Measurements from ENCODE around the gene PVALEF.

The PVALEF gene

GRCh38 chr17:81165246-81166032, at the start of gene PVALEF:
Gene PVALEF (plus strand): TSS chr17:81165507. CDS start chr17:81181227, 15,720 bp downstream.
- DNase-seq, result no peak

GRCh38 chr17:81115749-81116464, 49.4 kb upstream of the PVALEF start:
- DNase-seq, result no peak

GRCh38 chr17:81116704-81117103, 48.6 kb upstream of the PVALEF start:
- no peak for DNase-seq

- no peak for DNase-seq
Observed at GRCh38 chr17:81117672-81118198, 47.6 kb upstream of the PVALEF start.

- DNase-seq, result no peak
Observed at GRCh38 chr17:81118308-81119221, 46.7 kb upstream of the PVALEF start.

- peak; percentile 96 for DNase-seq
Observed at GRCh38 chr17:81119223-81120148, 45.8 kb upstream of the PVALEF start.

- peak; percentile 21 for DNase-seq
Observed at GRCh38 chr17:81120149-81120484, 45.2 kb upstream of the PVALEF start.

GRCh38 chr17:81120695-81121621, 44.3 kb upstream of the PVALEF start:
- no peak for DNase-seq

DNA sequence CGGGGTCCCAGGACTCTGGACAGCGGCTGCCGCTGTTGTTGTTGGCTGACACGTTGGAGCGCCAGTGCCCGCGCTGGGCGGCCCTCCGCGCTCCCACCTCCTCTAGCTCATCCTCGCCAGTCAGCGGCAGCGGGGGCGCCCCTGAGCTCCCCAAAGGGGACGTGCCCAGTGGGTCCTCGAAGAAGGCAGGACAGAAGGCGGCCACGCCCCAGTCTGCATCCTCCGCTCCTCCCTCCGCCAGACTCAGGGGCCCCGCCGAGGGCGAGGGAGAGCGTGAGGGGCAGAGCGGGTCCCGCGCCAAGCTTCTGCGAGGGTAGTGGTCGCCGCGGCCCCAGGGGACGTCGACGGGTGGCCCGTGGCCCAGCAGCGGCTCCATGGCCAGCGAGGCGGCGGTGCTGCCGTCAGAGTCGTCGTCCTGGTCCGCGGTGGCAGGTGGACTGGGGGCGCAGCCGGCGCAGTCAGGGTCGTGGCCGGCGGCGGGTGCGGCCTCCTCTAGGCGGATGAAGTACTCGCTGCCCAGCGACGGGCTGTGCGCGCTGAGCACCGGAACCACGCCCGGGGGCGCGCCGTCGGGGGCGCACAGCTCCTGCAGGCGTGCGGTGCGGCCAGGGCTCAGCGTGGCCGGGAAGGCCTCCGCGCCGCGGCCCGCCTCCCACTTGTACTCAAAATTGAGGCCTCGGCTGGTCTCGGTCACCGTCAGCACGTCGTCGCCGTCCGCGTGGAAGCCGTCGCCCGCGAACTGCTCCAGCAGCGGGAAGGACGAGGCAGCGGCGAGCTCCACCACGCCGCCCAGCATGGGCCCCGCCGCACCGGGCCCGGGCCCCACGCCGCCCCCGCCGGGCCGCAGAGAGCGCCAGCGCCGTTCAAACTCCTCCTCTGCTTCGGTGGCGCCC, 43.2 kb upstream of the PVALEF start:
- no peak for DNase-seq

GRCh38 chr17:81123052-81124048, 42.0 kb upstream of the PVALEF start:
- DNase-seq, result no peak

GRCh38 chr17:81124377-81124776, 40.9 kb upstream of the PVALEF start:
- DNase-seq, result no peak

DNA sequence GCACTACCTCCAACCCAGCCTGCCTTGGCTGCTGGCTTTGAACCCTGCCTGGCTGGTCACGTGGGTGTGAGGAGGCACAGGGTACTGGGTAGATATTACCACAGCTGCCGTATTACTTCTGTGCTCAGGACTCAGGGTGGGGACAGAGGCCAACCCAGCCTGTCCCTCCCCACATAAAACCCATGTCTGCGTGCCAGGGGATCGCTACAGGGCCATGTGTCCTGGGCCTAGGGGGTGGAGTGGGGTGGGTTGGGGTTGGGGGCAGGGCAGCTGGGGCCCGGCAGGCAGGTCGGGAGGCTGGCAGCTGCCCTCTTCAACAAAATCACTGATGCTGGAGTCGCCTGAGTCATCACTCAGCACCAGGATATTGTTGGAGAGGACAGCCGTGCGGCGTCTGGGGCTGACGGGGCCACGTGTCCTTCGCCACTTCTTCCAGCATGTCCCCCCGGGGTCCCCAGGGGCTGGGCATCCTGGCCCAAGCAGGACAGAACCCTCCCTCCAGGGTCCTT, 39.7 kb upstream of the PVALEF start:
- DNase-seq, result peak; percentile 33

DNA sequence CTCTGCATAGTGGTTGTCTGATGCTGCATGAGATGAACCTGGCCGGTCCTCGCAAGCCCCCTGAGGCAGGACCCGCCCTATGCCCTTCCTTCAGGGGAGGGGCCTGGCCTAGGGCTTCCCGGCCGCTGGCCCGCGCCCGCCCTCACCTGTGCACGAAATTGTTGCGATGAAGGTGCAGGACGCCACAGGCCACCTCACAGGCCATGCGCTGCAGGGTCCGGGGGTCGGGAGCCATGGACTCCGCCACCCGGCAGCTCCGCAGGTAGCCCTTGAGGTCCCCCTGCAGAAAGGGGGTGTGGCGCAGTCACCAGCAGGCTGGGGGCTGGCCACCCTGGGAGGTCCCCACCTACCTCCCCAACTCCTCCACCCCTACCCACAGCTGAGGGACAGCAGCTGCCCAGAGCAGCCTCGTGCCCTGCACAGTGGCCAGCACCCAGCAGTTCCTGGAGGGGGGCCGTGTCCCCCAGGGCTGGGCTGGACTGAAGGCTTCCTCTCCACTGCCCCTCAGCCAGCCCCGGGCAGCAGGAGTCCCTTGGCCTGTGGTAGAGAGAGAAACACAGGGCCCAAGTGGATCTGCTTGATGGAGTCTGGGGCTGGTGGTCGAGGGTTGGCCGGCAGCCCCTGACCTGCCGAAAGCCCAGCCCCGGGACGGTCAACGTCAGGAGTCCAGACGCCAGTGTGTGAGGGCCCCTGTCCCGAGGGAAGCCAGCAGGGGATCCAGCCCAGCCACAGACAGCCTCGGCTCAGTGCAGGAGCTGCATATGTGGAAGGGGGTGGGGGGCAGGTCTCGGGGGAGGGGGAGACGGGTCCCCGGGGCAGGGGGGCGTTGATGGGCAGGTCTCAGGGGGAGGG, 38.8 kb upstream of the PVALEF start:
- no peak for DNase-seq

- DNase-seq, result no peak
Observed at GRCh38 chr17:81127133-81127455, 38.2 kb upstream of the PVALEF start.

DNA sequence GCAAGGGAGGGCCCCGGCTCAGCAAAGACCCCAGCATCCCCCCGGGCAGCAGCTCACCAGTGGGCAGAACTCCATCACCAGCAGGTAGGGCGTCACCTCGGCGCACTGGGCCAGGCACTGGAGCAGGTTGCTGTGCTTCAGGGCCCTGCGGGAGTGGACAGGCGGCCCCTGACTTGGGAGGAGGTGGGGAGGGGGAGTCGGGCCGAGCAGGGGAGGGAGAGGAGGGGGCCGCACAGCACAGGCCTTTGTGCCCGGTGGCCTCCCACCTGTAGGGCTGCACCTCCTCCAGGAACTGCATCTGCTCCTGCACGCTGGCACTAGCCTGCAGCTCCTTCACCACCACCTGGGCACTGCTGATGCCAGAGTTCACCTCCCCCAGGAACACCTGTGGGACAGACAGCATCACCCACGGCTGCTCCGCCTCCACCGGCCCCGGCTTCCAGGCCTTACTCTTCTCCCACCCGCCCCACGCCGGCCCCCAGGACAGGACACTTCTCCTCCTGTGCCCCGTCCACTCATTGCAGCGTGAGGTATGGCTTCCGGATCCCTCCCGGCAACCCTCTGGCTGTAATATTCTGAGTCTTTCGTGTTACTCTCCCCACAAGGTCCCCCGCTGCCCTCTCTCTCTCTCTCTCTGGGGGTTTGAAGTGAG, 37.7 kb upstream of the PVALEF start:
- no peak for DNase-seq

DNA sequence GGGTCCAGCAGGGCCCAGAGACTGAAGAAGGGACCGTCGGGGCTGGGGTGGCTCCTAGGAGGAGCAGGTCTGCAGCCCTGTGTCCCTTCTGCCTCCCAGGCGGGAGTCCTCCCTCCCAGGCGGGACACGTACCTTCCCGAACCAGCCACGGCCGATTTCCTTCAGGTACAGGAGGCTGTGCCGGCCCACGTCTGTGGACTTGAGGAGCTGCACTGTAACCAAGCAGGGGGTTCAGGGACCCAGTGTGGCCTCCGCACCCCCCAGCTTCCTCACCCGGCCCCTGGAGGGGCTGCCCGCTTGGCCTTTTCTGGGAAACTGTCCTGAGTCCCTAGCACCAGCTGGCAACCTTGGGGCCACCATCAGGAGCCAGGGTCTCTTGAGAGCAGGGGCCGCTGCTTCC, 37.0 kb upstream of the PVALEF start:
- no peak for DNase-seq

- DNase-seq, result no peak
Observed at GRCh38 chr17:81128774-81129173, 36.5 kb upstream of the PVALEF start.
